Right ventricle myocardium superior (tissue), 1 donor: ENCODE results near the gene IRF5. TPM values are rescaled to one million over a fixed set of nuclear protein-coding genes. Genes with fewer than 3 reads are reported as not detected.

ENCODE experiments used
- ATAC-seq: fragments of 200-7000 bp; cut with Tn5 transposase; one replicate; pipeline ENCODE4 v1.9.1; 2020; ENCODE audit warnings: mild to moderate bottlenecking; ENCODE audit not compliant: poor library complexity
- DNase-seq: peaks from one replicate; pipeline ENCODE4 v3.0.0-alpha.2; 2020
- intact Hi-C: fragments of 100-400 bp; cut with DNase I; formaldehyde crosslinking; loops from one replicate; pipeline ENCODE4 v1.11.2; 2022
- total RNA-seq: library from RNA; stranded (reverse); fragmentation: NEBNext Ultra II Directional; extraction: Animal tissue kit (Norgen Biotek cat#: 25700); gene quantifications from one replicate; pipeline ENCODE4 v1.2.1, GENCODE V29; 2021
- donor health status: DM: no; HTN: yes; CAD: no; lungs with severe emphysema.

IRF5 gene
- total RNA-seq, 1 donor from 2014 or later: 1.9 TPM

DNA sequence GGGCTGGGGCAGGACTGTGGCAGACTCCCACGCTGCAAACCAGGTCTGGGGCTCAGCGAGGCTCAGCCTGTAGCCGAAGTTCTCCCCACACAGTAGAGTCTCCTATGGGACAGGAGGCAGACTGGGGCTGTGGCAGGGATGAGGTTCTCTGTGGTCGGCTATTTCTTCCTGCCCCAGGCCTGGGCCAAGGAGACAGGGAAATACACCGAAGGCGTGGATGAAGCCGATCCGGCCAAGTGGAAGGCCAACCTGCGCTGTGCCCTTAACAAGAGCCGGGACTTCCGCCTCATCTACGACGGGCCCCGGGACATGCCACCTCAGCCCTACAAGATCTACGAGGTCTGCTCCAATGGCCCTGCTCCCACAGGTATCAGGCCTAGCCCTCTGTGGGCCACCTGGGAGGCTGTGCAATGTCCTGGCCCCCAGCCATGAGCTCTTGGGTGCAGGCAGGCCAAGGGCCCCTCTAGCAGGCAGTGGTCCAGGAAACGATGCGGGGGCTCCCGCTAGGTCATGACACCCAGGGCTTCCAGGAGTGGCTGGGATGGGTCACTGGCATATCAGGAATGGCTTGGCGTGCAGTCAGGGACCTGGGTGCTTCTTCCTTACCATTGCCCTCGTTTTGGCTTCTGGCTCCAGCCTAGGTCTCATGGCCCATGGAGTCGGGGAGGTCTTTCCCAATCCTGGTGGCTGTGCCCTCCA, 8.1 kb downstream of the IRF5 start:
- intact Hi-C loops: no loop called here
- ATAC-seq (no peak), DNase-seq (no peak)

DNA sequence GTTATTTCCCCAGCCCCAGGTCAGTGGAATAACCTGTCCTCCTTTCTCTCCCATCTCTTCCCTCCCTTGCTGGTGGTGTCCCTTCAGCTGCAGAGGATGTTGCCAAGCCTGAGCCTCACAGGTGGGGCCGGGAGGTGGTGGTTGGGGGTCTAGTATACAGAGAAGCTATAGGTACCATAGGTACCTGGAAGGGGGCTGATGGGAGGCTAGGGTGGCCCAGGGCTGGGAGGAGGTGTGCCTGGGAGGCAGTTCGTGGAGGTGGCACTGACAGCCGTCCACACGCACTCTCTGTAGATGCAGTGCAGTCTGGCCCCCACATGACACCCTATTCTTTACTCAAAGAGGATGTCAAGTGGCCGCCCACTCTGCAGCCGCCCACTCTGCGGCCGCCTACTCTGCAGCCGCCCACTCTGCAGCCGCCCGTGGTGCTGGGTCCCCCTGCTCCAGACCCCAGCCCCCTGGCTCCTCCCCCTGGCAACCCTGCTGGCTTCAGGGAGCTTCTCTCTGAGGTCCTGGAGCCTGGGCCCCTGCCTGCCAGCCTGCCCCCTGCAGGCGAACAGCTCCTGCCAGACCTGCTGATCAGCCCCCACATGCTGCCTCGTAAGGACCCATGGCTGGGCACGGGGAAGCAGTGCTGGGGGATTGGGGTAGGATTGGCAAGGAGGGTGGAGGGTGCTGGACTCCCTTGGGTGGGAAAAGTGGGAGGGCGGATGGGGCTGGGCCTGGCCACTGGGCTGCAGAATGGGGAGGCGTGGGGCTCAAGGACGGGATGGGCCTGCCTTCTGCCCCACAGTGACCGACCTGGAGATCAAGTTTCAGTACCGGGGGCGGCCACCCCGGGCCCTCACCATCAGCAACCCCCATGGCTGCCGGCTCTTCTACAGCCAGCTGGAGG, 9.5 kb downstream of the IRF5 start:
- DNase-seq (no peak), ATAC-seq (no peak)
- intact Hi-C loops: no loop called here

DNA sequence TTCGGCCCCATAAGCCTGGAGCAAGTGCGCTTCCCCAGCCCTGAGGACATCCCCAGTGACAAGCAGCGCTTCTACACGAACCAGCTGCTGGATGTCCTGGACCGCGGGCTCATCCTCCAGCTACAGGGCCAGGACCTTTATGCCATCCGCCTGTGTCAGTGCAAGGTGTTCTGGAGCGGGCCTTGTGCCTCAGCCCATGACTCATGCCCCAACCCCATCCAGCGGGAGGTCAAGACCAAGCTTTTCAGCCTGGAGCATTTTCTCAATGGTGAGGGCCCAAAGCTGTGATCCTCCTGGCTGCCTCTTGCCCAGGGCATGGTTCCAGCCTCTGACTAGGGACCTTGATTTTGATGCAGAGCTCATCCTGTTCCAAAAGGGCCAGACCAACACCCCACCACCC, 10.1 kb downstream of the IRF5 start:
- intact Hi-C loops: no loop called here

DNA sequence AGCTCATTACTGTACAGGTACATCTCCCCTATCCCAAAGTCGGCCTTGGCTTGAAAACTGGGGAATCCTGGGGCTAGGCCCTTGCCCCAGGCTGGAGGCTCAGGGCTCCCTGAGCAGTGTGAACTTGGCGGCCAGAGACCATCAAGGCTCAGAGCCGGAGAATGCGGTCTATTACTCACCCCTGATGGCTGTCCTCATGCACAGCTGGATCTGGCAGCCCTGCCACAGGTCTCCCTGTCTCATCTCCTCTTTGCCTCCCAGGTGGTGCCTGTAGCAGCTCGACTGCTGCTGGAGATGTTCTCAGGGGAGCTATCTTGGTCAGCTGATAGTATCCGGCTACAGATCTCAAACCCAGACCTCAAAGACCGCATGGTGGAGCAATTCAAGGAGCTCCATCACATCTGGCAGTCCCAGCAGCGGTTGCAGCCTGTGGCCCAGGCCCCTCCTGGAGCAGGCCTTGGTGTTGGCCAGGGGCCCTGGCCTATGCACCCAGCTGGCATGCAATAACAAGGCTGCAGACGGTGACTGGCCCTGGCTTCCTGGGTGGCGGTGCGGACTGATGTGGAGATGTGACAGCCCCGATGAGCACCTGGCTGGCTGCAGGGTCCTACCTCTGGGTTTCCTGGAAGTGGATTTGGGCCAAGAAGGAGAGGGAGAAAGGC, 10.7 kb downstream of the IRF5 start:
- intact Hi-C loops: no loop called here
- no peak for ATAC-seq
- no peak for DNase-seq

More for the DNA sequence above, 10.1 kb downstream of the IRF5 start:
- no peak for DNase-seq
- no peak for ATAC-seq

- intact Hi-C loops: no loop called here
- DNase-seq (no peak), ATAC-seq (no peak)
These were observed 11.4 kb downstream of the IRF5 start for GRCh38 chr7:128948976-128949760.

DNA sequence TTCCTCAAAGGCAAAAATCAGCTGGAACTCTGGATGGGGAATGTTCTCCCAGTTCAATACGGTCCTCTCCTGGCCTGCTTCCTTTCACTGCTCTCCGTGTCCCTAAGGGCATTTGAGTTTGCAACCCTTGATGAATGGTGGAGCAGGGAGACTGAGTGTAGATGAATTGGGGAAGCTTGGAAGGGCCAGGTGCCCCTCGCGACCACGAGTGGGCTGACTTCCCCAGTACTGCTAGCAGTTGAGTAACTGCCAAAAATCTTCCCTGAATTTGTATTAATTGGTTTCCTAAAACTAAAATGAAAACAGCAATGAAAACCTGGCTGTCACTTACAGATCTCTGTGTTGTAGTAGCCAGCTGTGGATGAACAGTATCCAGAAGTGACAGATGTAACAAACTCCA, 13.6 kb downstream of the IRF5 start:
- intact Hi-C loops: no loop called here
- DNase-seq (no peak), ATAC-seq (no peak)

- intact Hi-C loops: no loop called here
- DNase-seq: no peak
- ATAC-seq: no peak
These were observed 16.4 kb downstream of the IRF5 start for GRCh38 chr7:128954150-128954549.

DNA sequence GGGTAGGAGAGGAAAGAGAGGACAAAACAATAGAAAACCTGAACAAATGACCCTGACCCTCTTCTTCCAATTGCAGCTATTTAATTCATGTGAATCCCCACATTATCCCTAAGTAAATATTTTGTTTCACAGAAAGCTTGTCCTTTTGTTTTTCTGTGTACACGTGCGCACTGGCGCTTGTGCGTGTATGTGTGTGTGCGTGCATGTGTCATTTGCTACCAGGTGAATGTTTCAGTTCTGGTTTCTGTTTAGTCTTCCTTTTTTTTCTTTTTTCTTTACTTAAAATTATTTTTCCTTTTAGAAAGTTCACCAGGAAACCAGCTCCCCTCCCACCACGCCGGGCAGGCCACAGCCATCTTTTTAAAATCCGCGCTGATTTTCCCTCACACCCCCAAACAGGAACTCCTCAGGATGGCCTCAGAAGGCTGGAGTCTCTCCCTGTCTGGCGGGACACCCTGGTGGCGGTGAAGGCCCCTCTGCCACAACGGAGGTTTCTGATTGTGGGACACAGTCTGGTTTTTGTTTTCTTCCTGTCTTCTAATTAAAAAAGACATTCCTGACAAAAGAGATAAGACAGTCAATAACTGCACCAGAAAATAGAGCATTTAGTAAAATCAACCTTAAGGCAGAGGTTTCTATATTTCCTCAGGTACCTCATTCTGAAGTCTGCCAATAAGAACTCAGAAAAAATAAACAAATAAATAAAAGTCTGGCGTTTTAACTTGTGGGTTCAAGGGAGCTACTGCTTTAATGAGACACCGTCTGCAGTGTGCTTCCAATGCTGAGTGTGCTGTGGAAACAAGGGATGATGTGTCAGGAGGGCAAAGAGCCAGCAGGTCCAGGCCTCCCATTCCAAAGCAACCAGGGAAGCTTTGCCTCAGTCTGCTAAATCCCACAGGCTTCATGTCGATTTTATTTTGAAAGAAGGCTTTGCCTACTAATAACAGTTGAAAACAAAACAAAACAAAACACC, 17.4 kb downstream of the IRF5 start:
- intact Hi-C loops: no loop called here
- DNase-seq: no peak
- no peak for ATAC-seq

DNA sequence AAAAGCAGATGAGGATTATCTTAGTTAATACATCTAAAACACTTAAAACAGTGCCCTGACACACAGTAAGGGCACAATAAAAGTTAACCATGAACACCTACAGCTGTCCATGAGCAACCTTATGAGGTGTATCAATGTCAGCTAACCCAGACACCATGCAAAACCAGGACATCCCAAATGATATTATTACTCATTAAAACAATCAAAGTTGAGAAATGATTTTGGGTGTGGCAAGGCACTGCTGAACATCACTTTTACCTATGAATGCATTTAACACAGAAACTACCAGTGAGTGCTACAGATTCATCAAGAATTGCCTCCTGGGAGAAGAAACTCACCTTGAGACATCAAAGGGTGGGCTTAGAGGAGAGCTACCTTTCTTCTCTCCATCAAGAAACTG, 18.3 kb downstream of the IRF5 start:
- intact Hi-C loops: no loop called here
- ATAC-seq (no peak), DNase-seq (no peak)

- no peak for DNase-seq
- ATAC-seq: no peak
These were observed 21.6 kb downstream of the IRF5 start for GRCh38 chr7:128959296-128959695.

DNA sequence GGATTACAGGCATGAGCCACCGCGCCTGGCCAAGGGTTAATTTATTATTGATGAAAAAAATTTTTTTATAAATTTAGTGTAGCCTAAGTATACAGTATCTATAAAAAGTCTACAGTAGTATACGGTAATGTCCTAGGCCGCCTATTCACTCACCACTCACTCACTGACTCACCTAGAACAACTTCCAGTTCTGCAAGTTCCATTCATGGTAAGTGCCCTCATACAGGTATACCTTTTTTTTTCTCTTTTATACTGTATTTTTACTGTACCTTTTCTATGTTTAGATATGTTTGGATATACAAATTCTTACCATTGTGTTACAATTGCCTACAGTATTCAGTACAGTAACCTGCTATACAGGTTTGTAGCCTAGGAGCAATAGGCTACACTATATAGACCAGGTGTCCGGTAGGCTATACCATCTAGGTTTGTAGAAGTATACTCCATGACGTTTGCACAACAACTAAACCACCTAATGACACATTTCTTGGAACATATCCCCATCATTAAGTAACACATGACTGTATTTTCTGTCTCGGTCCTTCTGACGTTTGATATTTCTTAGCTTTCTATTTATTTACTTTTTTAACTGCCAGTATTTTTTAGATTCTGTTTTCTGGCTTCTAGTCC, 23.4 kb downstream of the IRF5 start:
- DNase-seq (no peak), ATAC-seq (no peak)
- intact Hi-C loops: no loop called here

More at GRCh38 chr7:128959296-128959695, 21.6 kb downstream of the IRF5 start:
- intact Hi-C loops: no loop called here

DNA sequence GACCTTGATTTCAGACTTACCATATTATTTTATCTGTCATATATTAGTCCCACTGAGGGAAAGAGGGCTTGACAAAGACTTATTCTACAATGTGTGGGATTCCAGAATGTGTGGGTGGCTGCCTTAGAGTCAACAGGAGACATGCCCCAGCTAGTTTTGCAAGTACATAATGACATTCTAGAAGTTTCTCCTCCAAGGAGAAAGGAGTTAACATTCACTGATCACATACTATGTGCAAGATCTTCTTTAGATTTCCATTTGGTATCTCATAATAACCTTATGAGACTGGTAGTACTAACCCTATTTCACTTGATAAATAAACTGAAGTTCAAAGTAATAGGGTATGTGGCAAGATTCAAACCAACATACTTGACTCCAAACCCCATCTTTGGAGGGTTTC, 25.2 kb downstream of the IRF5 start:
- ATAC-seq: no peak
- intact Hi-C loops: no loop called here
- no peak for DNase-seq

DNA sequence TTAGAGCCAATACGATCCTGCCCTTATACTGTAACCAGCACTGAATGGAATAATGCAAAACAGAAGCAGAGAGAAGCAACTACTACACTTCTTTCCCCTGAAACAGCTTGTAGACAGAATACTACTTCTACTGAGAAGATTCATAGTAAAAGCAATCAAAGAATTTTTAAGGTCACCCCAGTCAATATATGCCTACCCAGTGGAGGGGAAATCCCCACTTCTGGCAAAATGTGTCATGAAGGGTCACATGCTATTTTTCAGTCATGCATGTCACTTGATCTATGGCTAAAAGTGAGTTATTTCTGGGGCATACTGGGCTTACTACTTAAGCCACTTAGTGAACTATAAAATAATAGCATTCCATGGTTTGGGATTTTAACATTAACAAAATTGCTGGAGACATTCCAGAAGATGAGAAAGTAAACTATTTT, 25.6 kb downstream of the IRF5 start:
- ATAC-seq (no peak), DNase-seq (no peak)
- intact Hi-C loops: no loop called here

- DNase-seq (no peak), ATAC-seq (no peak)
- intact Hi-C loops: no loop called here
These were observed 30.9 kb downstream of the IRF5 start for GRCh38 chr7:128968624-128969023.

GRCh38 chr7:128974241-128974934, 36.7 kb downstream of the IRF5 start:
- DNase-seq: no peak
- intact Hi-C loops: no loop called here
- no peak for ATAC-seq

- DNase-seq (no peak), ATAC-seq (no peak)
- intact Hi-C loops: no loop called here
These were observed 44.4 kb downstream of the IRF5 start for GRCh38 chr7:128982105-128982504.

- no peak for ATAC-seq
- intact Hi-C loops: no loop called here
- DNase-seq: no peak
These were observed 47.9 kb downstream of the IRF5 start for GRCh38 chr7:128985660-128986059.
